Stromal cell of bone marrow (primary cell): Measurements from ENCODE around the gene TBC1D22A.

Experiments
- DNase-seq: peaks from one replicate; pipeline ENCODE4 v3.0.0-alpha.2; 2012; ENCODE audit warnings: low read depth

TBC1D22A gene

DNA sequence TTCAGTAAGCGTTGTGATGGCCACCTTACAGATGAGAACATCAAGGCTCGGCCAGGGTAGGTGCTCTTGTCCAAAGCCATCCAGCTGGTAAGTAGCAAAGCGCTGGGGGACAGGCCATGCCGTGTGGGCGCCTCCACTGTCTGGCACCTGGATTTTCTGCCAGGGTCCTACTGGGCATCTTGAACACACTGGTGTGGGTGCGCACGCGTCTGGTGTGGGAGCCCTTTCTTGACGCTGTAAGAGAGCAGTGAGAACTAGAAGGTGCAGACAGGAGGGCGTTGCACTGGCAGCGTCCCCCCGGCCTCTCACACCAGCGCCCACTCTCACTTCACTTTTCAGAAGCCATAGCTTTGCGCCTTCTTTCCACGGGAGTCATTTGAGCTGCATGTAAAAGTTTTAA is 296.6 kb downstream of the TBC1D22A start:
- no peak for DNase-seq

DNA sequence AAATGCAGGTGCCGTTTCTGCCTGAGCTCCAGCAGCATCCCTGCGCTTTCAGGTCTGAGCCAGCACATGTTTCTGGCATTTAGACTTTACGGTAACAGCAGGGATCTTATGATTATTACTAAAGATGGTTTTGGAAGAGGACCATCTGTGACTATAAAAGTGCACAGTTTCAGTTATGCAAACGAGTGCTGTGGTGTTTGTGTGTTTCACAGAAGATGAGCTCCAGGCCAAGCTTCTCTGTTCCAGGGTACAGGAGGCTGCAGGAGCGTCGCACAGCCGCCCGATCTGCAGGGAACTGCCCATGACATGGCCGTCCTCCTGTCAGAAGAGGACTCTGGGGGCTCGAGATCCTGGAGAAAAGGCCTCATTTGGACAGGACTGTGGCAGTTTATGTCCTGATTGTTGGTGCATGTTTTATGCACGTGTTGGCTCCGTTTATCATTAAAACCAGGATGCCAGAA is 297.3 kb downstream of the TBC1D22A start:
- DNase-seq, result no peak

DNA sequence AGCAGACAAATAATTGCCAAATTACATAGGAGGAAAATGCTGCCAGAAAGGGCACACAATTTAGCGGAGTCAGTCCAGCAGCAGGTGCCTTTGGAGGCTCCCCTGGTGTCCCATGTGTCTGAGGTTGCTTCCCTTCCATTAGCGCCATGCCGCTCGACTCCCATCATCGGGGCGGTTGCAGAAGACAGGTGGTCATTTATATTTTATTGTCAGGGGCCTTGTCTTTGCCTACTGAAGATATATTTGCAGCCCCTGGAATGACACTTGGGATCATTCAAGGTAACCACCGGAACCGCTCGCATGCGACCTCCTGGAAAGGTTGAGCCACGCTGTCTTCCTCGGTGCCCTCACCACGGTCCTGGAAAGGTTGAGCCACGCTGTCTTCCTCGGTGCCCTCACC is 298.3 kb downstream of the TBC1D22A start:
- no peak for DNase-seq

- DNase-seq, result no peak
Observed at GRCh38 chr22:47061226-47061625, 298.8 kb downstream of the TBC1D22A start.

DNA sequence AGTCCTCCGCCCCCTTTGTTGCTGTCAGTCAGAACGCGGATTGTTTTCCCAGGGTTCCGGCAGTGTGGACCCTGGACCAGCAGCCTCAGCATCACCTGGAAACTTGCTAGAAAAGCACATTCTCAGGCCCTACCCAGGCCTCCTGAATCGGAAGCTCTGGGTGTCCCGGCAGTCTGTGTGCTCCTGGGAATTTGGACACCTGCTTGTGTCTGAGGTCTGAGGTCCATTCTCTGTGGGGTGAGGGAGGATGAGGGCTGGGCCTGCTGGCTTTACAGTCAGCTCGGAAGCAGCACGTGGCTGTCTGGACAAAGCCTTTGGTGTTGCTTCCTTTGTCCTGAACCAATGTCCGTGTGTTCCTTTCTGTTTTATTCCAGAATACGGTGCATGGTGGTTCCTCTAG is 299.7 kb downstream of the TBC1D22A start:
- DNase-seq, result no peak

DNA sequence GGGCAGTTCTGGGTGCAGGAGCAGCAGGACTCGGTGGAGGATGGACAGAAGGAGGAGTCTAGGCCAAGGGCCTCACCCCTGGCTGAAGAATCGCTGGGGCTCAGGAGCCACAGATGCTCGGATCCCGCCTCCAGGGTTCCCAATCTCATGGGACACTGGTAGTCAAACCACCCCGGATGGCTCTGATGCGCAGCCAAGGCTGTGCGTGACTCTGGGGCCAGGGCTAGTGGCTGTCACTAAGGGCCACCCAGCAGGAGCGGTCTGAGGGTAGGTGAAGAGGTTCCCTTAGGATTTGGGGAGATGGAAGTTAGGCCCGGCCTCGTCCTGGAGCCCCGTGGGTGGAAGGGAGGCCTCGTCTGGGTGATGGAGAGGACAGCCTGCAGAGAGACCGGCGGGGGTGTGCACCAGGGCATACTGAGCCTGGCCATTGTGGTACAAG is 300.6 kb downstream of the TBC1D22A start:
- no peak for DNase-seq

GRCh38 chr22:47063606-47064005 is 301.2 kb downstream of the TBC1D22A start:
- no peak for DNase-seq

DNA sequence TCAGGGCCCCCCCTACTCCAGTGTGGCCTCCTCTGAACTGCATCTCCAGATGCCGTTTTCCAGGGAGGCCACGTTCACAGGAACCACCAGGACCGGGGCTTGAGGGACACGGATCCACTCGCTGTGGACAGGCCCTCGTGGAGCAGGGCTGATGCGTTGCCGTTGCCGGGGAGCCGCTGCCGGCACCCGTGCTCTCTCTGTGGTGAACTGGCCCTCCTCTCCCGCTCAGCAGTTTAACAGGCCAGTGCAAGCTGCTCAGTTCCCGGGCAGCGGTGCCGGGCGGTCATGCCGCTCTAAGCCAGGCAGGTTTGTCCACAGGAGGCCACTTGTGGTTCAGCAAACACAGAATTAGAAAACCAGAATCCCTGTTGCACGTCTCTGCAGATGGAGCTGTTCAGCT is 301.6 kb downstream of the TBC1D22A start:
- DNase-seq, result no peak

DNA sequence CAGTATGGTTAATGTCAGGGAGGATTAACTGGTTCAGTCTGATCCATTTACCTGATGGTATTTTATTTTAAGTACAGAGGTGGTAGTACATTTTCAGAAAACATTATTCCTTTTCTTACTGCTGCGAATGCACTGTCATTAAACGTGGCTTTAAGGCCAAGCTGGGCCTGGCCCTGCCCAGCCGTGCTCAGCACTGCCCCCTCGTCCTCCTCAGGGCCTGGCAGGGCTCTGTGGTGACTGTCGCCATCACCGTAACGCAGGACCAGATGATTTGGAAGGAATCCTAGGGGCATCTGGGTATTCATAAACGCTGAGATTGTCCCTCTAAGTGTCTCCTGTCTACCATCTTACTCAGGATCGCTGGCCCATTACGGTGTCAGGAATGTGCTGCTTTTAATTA is 302.0 kb downstream of the TBC1D22A start:
- no peak for DNase-seq

- DNase-seq, result no peak
Observed at GRCh38 chr22:47065756-47066615, 303.5 kb downstream of the TBC1D22A start.

- DNase-seq, result no peak
Observed at GRCh38 chr22:47066616-47066905, 304.1 kb downstream of the TBC1D22A start.

DNA sequence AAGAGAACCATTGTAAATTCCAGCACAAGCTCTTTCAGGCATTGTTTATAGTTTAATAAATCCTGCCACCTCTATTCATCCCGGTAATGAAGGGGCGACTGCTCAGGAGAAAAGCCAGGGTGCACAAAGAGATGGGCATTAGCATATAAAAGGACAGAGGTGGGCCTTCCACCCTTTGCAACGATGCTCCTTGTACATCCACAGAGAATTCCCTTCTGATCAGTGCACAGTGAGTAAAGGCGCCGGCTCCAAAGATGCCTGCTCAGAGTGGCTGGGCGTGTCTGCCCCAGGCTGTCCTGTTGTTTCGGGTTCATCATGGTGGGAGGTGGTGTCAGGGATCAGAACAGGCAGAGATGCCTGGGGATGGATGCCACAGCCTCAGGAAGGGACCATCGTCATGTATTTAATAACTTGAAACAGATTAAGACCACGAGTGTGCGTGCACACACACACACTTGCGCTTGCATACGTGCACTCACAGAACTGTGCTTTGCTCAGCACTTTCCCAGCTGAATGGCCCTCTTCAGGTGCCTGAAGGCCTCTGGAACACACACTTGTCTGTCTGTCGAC is 305.0 kb downstream of the TBC1D22A start:
- DNase-seq, result no peak

DNA sequence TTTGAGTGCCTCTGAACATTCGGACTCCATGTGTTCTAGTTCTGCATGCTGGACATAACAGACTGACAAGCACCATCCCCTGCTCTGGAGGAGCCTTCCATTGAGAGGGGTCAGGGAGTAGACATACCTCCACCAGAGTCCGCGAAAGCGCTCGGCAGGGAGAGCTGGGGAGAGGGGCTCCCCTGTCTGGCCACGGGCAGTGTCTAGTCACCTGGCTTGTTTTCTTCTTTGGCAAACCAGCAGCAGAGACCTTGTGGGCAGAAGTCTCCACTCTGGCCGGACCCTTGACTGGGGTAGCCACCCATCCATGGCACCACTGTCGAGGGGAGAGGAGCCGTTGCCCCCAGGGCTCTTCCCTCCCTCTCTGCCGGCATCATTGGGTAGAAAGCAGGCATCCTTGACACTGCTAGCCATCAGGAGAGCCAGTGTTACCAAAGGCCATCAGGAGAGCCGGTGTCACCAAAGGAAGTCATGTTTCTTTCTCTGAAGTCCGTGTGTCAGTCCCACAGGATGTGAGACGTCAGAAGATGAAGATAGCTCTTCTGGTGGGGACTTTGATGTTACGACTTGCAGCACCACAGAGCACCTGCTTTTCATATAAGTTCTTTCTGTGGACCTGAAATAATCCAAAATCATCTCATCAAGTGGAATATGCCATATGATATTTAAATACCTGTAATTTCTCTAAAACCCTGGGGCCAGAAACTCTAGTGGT is 305.6 kb downstream of the TBC1D22A start:
- DNase-seq, result no peak

- DNase-seq, result no peak
Observed at GRCh38 chr22:47068626-47068996, 306.2 kb downstream of the TBC1D22A start.

DNA sequence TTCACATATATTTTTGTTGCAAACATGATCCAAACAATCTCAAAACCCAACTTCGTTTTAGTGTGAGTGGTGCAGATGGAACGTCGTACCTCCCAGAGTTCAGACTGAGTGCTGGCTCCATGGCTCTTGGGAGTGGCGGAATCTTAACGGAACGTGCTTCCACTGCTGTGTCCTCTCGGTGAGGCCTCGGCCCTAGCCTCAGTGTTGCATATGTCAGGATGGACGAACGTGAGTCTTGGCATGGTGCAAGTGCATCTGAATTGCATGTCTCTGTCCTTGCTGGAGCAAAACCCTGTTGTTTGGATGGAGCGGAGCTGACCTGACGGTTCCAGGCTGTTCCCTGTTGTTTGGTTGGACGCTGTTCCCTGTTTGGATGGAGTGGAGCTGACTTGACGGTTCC is 306.8 kb downstream of the TBC1D22A start:
- no peak for DNase-seq

GRCh38 chr22:47071078-47071806 is 308.8 kb downstream of the TBC1D22A start:
- no peak for DNase-seq

- no peak for DNase-seq
Observed at GRCh38 chr22:47071807-47072641, 309.6 kb downstream of the TBC1D22A start.

DNA sequence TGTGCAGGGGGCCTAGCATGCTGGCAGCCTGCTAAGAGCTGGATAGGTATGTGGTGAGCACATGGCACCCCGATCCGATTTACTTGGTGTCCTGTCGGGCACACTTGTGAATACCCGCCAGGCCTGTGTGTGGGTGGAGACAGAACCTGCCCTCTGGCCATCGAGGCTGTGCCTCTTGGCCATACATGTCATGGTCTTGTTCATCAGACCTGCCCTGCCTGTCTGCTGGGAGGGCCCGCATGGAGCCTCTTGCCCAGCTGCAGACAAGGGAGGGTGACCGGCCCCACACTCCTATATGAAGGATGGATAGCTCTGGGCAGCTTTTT is 310.2 kb downstream of the TBC1D22A start:
- DNase-seq, result no peak

DNA sequence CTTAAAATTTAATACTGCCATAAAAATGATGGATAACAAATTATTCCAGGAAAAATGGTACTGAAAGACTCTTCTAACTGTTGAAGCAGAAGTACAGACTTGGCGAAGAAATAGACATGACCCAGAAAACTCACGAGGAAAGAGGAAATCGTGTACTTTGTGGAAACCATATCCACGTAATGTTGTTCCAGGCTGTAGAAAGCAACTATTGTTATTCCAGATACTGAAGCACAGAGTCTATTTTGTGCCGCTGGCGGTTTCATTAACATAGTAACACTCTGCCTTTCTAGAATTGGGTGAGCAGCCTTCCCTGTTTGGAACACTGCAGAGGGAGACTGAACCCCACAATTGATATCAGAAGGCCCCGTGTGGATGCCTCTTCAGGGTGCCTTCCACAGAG is 310.6 kb downstream of the TBC1D22A start:
- no peak for DNase-seq

DNA sequence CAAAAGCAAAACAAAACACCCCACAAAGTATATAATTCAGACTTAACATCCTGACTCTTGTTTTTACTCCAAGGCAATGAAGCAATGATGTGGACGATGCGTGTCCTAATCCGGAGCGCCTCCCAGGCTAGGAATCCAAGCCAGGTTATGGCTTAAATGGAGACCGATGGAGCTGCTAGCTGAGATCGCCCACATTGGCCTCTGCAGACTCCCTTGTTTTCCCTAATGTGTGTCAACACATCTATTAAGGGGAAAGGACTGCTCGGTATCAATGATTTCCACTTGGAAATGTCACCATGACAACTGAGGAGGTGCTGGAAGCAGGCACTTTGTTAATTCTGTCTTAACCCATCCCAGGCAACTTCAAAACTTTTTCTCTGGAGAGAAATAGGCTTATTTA is 311.7 kb downstream of the TBC1D22A start:
- no peak for DNase-seq

DNA sequence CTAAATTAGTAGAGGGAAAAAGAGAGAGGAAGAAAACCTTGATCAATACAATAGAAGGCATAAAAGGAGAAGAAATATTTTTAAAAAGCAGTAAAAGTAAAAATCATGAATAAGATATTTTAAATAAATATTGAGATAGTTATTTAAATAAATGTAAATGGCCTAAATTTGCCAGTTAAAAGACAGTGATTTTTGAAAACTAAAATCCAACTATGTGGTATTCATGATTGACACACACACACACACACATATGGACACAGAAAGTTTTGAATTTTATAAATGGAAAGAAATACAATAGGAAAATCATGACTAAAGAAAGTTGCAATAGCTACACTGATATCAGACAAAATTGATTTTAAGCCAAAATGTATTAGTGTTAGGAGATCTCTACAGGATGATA is 313.1 kb downstream of the TBC1D22A start:
- no peak for DNase-seq

DNA sequence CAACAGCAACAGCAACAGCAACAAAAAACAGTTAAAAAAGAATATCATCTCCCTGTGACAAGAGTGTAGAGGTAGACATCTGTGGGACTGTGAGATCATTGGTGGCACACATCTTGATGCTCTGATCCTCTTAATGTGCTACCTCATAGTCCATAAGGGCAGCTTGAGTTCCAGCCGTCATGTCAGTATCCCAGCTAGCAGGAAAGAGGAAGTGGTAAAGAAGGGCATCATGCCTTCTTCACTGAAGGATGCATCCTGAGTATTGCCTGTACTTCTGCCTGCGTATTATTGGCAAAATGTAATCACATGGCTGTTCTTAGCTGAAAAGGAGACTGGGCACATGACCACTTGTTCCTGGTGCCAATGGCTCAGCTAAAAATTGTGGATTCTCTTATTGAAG is 314.3 kb downstream of the TBC1D22A start:
- DNase-seq, result no peak
